ENCODE measurements around the gene SNX25. TPM values are rescaled to one million over a fixed set of nuclear protein-coding genes. Genes with fewer than 3 reads are reported as not detected.
A peak's percentile ranks its signal among the peaks of the same experiment; 100 is the strongest.
"Not testable (repeated sequence)": the region's sequence is repeated elsewhere in the genome, so short reads cannot be mapped to it uniquely, and the experiment has no call there.

SNX25 gene
- total RNA-seq, 1 donor from 2014 or later: 27.5 TPM

- Mint-ChIP-seq H3K4me3 (ENCODE audit: unreplicated experiment) (no peak overlapping the region), H3K36me3 (ENCODE audit: unreplicated experiment) (no peaks in the 10 kb centered on the region), H3K4me1 (ENCODE audit: low read depth, unreplicated experiment) (peaks cover 34% of the 10 kb centered on the region), H3K27ac (ENCODE audit: unreplicated experiment) (no peak overlapping the region), H3K27me3 (ENCODE audit: unreplicated experiment) (no peaks in the 10 kb centered on the region), H3K9me3 (ENCODE audit: unreplicated experiment) (peaks cover 2% of the 10 kb centered on the region)
- no peak for DNase-seq
- no peak for TF ChIP-seq CTCF (IDR thresholded peaks at IDR 0.05; ENCODE audit: partially characterized antibody, unreplicated experiment)
Observed at GRCh38 chr4:185255868-185256267, 46.5 kb downstream of the SNX25 start.

GRCh38 chr4:185256446-185256845, 47.0 kb downstream of the SNX25 start:
- Mint-ChIP-seq H3K36me3 (ENCODE audit: unreplicated experiment) (no peaks in the 10 kb centered on the region), H3K9me3 (ENCODE audit: unreplicated experiment) (peaks cover 2% of the 10 kb centered on the region), H3K4me1 (ENCODE audit: low read depth, unreplicated experiment) (peaks cover 32% of the 10 kb centered on the region), H3K4me3 (ENCODE audit: unreplicated experiment) (no peak overlapping the region), H3K27ac (ENCODE audit: unreplicated experiment) (no peak overlapping the region), H3K27me3 (ENCODE audit: unreplicated experiment) (no peaks in the 10 kb centered on the region)
- TF ChIP-seq CTCF (IDR thresholded peaks at IDR 0.05; ENCODE audit: partially characterized antibody, unreplicated experiment): no peak
- no peak for DNase-seq

GRCh38 chr4:185257086-185257485, 47.7 kb downstream of the SNX25 start:
- Mint-ChIP-seq H3K9me3 (ENCODE audit: unreplicated experiment) (peaks cover 2% of the 10 kb centered on the region), H3K27me3 (ENCODE audit: unreplicated experiment) (no peaks in the 10 kb centered on the region), H3K4me1 (ENCODE audit: low read depth, unreplicated experiment) (peaks cover 30% of the 10 kb centered on the region), H3K36me3 (ENCODE audit: unreplicated experiment) (no peaks in the 10 kb centered on the region), H3K27ac (ENCODE audit: unreplicated experiment) (no peak overlapping the region), H3K4me3 (ENCODE audit: unreplicated experiment) (peak overlapping the region; percentile 30)
- no peak for TF ChIP-seq CTCF (IDR thresholded peaks at IDR 0.05; ENCODE audit: partially characterized antibody, unreplicated experiment)
- DNase-seq: no peak

DNA sequence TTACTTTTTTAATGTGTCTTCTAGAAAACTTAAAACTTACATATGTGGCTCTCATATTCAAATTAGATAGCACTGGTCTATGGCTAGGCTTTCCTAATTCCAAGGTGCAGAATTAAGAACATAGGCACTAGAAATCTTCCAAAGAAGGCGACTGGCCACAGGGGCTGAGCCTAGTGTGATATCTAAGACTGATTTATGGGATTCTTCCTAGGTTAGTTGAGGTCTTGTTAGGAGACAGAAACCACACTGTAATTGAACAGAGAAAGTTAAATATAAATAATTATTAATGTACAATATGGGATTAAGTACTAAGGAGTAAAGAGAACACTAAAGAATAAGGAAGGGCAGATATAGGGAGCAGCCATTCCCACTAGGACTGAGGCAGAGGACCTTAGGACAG, 48.3 kb downstream of the SNX25 start:
- Mint-ChIP-seq H3K27ac (ENCODE audit: unreplicated experiment) (no peak overlapping the region), H3K9me3 (ENCODE audit: unreplicated experiment) (peaks cover 2% of the 10 kb centered on the region), H3K27me3 (ENCODE audit: unreplicated experiment) (no peaks in the 10 kb centered on the region), H3K4me1 (ENCODE audit: low read depth, unreplicated experiment) (peaks cover 33% of the 10 kb centered on the region), H3K36me3 (ENCODE audit: unreplicated experiment) (no peaks in the 10 kb centered on the region), H3K4me3 (ENCODE audit: unreplicated experiment) (no peak overlapping the region)
- DNase-seq: no peak
- TF ChIP-seq CTCF (IDR thresholded peaks at IDR 0.05; ENCODE audit: partially characterized antibody, unreplicated experiment): no peak

GRCh38 chr4:185258741-185259140, 49.3 kb downstream of the SNX25 start:
- Mint-ChIP-seq H3K4me3 (ENCODE audit: unreplicated experiment) (peak overlapping the region; percentile 30), H3K27ac (ENCODE audit: unreplicated experiment) (peak overlapping the region; percentile 48), H3K4me1 (ENCODE audit: low read depth, unreplicated experiment) (peaks cover 33% of the 10 kb centered on the region)
- not testable (repeated sequence) for H3K9me3 Mint-ChIP-seq (ENCODE audit: unreplicated experiment); DNase-seq; H3K27me3 Mint-ChIP-seq (ENCODE audit: unreplicated experiment); H3K36me3 Mint-ChIP-seq (ENCODE audit: unreplicated experiment)

GRCh38 chr4:185259719-185260118, 50.3 kb downstream of the SNX25 start:
- H3K4me3 Mint-ChIP-seq (ENCODE audit: unreplicated experiment): no peak overlapping the region
- peak overlapping the region; percentile 28 for H3K27ac Mint-ChIP-seq (ENCODE audit: unreplicated experiment)
- H3K36me3 Mint-ChIP-seq (ENCODE audit: unreplicated experiment): no peaks in the 10 kb centered on the region
- no peaks in the 10 kb centered on the region for H3K27me3 Mint-ChIP-seq (ENCODE audit: unreplicated experiment)
- peaks cover 28% of the 10 kb centered on the region for H3K4me1 Mint-ChIP-seq (ENCODE audit: low read depth, unreplicated experiment)
- DNase-seq: no peak
- TF ChIP-seq CTCF (IDR thresholded peaks at IDR 0.05; ENCODE audit: partially characterized antibody, unreplicated experiment): no peak
- peaks cover 2% of the 10 kb centered on the region for H3K9me3 Mint-ChIP-seq (ENCODE audit: unreplicated experiment)

Data from glutamatergic neuron (in vitro differentiated cells).